Breast epithelium (tissue), 3 donors: ENCODE data around the gene TBC1D14.

Experiments used
- POLR2AphosphoS5 ChIP-seq, 3 donors: sonication (generic); formaldehyde crosslinking; IDR thresholded peaks; one replicate each; pipeline ENCODE4 v1.6.1; 2017; ENCODE audit warnings: antibody characterized with exemption in 3 of 3
- TF ChIP-seq, protein P1 (sequence below), 3 donors: fragments of 450-650 bp; IDR thresholded peaks; one replicate each; pipeline ENCODE4 v1.5.1; 2016 to 2017; ENCODE audit warnings: antibody characterized with exemption in 3 of 3, mild to moderate bottlenecking in 3 of 3, moderate library complexity in 3 of 3

DNA sequence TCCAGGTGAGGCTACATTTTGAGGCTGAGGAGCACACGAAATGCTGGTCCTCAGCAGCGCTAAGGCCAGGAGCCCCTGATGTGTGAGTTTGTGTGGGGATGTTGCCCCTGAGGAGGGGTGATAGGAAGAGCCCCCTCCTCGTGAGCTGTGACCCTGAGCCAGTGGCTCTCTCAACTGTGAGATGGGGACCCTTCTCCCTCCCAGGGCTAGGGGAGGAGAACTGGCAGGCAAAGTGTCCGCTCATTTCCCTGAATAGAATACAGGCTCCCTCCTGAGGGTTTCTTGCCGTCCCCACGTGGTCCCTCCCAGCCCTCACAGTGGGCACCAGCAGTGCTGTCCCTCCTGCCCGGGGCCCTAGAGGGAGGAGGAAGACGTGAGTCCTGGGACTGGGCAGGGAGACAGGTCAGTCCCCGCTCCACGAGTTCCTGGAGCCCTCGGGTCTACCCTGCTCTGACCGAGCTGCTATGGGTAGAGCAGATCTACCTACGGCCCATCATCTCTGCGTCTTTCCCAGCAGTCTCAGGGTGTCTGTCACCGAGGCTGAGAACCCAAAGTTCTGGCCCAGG lies 21.0 kb upstream of the TBC1D14 start:
- TF ChIP-seq, protein P1, sequence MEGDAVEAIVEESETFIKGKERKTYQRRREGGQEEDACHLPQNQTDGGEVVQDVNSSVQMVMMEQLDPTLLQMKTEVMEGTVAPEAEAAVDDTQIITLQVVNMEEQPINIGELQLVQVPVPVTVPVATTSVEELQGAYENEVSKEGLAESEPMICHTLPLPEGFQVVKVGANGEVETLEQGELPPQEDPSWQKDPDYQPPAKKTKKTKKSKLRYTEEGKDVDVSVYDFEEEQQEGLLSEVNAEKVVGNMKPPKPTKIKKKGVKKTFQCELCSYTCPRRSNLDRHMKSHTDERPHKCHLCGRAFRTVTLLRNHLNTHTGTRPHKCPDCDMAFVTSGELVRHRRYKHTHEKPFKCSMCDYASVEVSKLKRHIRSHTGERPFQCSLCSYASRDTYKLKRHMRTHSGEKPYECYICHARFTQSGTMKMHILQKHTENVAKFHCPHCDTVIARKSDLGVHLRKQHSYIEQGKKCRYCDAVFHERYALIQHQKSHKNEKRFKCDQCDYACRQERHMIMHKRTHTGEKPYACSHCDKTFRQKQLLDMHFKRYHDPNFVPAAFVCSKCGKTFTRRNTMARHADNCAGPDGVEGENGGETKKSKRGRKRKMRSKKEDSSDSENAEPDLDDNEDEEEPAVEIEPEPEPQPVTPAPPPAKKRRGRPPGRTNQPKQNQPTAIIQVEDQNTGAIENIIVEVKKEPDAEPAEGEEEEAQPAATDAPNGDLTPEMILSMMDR (IDR thresholded peaks at IDR 0.05) = no peak
- no peak for TF ChIP-seq POLR2AphosphoS5 (IDR thresholded peaks at IDR 0.05)
